H1 (cell line): ENCODE measurements around the gene TBC1D16. TPM values are rescaled to one million over a fixed set of nuclear protein-coding genes. Genes with fewer than 3 reads are reported as not detected.

Experiments
- CTCF ChIA-PET: fragments of 300-600 bp; sonication (Branson Sonifier 250); formaldehyde crosslinking; loops from one replicate; lab custom pipeline; 2021; ENCODE audit not compliant: partially characterized antibody; lab: Charles Lee
- POLR2A ChIA-PET: fragments of 300-600 bp; sonication (Branson Sonifier 250); formaldehyde crosslinking; loops from one replicate; lab custom pipeline; 2021; ENCODE audit warnings: inconsistent platforms; ENCODE audit not compliant: partially characterized antibody; lab: Charles Lee
- DNase-seq, 2 experiments: peaks; one replicate each; pipeline versions ENCODE4 v3.0.0 to v3.0.0-alpha.2; 2010 to 2022; ENCODE audit warnings: low spot score in 2 of 2, low read depth in 1 of 2, mixed read lengths in 1 of 2
- FAIRE-seq: peaks from 2 replicates; lab custom pipeline; 2011; peaks lifted over from hg19 to GRCh38; lab: Jason Lieb, UNC
- H2AFZ ChIP-seq: 2 replicates; pipeline ENCODE4 v1.8.1; 2012; ENCODE audit warnings: low read length, inconsistent platforms
- H2AK5ac ChIP-seq: 2 replicates; pipeline ENCODE4 v1.6.1; 2013; ENCODE audit warnings: low read depth, low read length
- H2BK120ac ChIP-seq: replicated peaks from 2 replicates; pipeline ENCODE3; 2013; ENCODE audit warnings: low read depth, low read length, inconsistent platforms
- H2BK12ac ChIP-seq: 2 replicates; pipeline ENCODE4 v1.6.1; 2013; ENCODE audit warnings: low read depth, low read length
- H2BK15ac ChIP-seq: 2 replicates; pipeline ENCODE4 v1.6.1; 2013; ENCODE audit warnings: low read length
- H2BK20ac ChIP-seq: 2 replicates; pipeline ENCODE4 v1.6.1; 2013; ENCODE audit warnings: low read length
- H2BK5ac ChIP-seq: 2 replicates; pipeline ENCODE4 v1.6.1; 2013; ENCODE audit warnings: low read depth, low read length
- H3K14ac ChIP-seq: 2 replicates; pipeline ENCODE4 v1.6.1; 2013; ENCODE audit warnings: inconsistent platforms; ENCODE audit not compliant: insufficient read length
- H3K18ac ChIP-seq: 2 replicates; pipeline ENCODE4 v1.6.1; 2013; ENCODE audit warnings: low read length; ENCODE audit errors: extremely low read depth
- H3K23ac ChIP-seq: 2 replicates; pipeline ENCODE4 v1.6.1; 2013; ENCODE audit warnings: inconsistent platforms; ENCODE audit not compliant: insufficient read length
- H3K23me2 ChIP-seq: 2 replicates; pipeline ENCODE4 v1.6.1; 2013; ENCODE audit warnings: low read depth, low read length
- H3K27ac ChIP-seq: 2 replicates; pipeline ENCODE4 v1.6.1; 2011; ENCODE audit warnings: low read depth, low read length, inconsistent platforms
- H3K27me3 ChIP-seq, 4 experiments: replicated peaks in 1 of 4; 1 replicate in 1 of 4; 2 replicates in 3 of 4; pipeline versions ENCODE4 v1.6.1 to v1.8.1; 2011 to 2013; ENCODE audit warnings: low read length in 3 of 4, mild to moderate bottlenecking in 3 of 4, inconsistent platforms in 2 of 4, mixed read lengths in 2 of 4, moderate library complexity in 1 of 4; ENCODE audit not compliant: control insufficient read depth in 3 of 4, insufficient read depth in 3 of 4; ENCODE audit errors: extremely low read depth in 1 of 4
- H3K36me3 ChIP-seq, 4 experiments: 2 replicates each; pipeline versions ENCODE4 v1.6.1 to v1.8.1; 2011 to 2013; ENCODE audit warnings: mild to moderate bottlenecking in 4 of 4, low read length in 3 of 4, moderate library complexity in 2 of 4, control low read depth in 1 of 4, inconsistent platforms in 1 of 4; ENCODE audit not compliant: insufficient read depth in 4 of 4, control insufficient read depth in 2 of 4
- H3K4ac ChIP-seq: replicated peaks from 2 replicates; pipeline ENCODE3; 2013; ENCODE audit warnings: low read length, low read depth, mixed read lengths, inconsistent platforms; ENCODE audit not compliant: insufficient read length
- H3K4me1 ChIP-seq, 4 experiments: replicated peaks in 1 of 4; 1 replicate in 1 of 4; 2 replicates in 3 of 4; pipeline versions ENCODE4 v1.6.1 to v1.8.1; 2011 to 2013; ENCODE audit warnings: low read length in 3 of 4, inconsistent platforms in 2 of 4, mixed read lengths in 1 of 4; ENCODE audit not compliant: insufficient read depth in 4 of 4, control insufficient read depth in 3 of 4
- H3K4me2 ChIP-seq, 2 experiments: 2 replicates each; pipeline versions ENCODE4 v1.6.1 to v1.8.1; 2011 to 2013; ENCODE audit warnings: low read depth in 2 of 2, low read length in 2 of 2, control low read depth in 1 of 2, inconsistent platforms in 1 of 2, mild to moderate bottlenecking in 1 of 2; ENCODE audit not compliant: insufficient read depth in 1 of 2
- H3K4me3 ChIP-seq, 4 experiments: fragments of 200-600, 300-600 bp in 1 of 4; sonication (generic), shearing (Covaris generic), sonication (Bioruptor Twin) in 1 of 4; 2 replicates each; pipeline versions ENCODE4 v1.5.1 to v1.8.1; 2011 to 2016; ENCODE audit warnings: low read length in 4 of 4, low read depth in 3 of 4, control low read depth in 2 of 4, inconsistent platforms in 2 of 4, mild to moderate bottlenecking in 2 of 4, mixed read lengths in 1 of 4, moderate library complexity in 1 of 4; ENCODE audit not compliant: insufficient read depth in 2 of 4; ENCODE audit errors: extremely low read depth in 1 of 4
- H3K56ac ChIP-seq: replicated peaks from 2 replicates; pipeline ENCODE3; 2013; ENCODE audit warnings: low read depth, mild to moderate bottlenecking, mixed read lengths, low read length, inconsistent platforms; ENCODE audit not compliant: insufficient read length
- H3K79me1 ChIP-seq: 2 replicates; pipeline ENCODE4 v1.6.1; 2013; ENCODE audit warnings: low read depth, low read length, control low read depth
- H3K79me2 ChIP-seq, 2 experiments: 2 replicates each; pipeline versions ENCODE4 v1.6.1 to v1.8.1; 2012 to 2013; ENCODE audit warnings: low read length in 2 of 2, mild to moderate bottlenecking in 2 of 2, inconsistent platforms in 1 of 2; ENCODE audit not compliant: insufficient read depth in 2 of 2, control insufficient read depth in 1 of 2
- H3K9ac ChIP-seq, 4 experiments: replicated peaks in 1 of 4; 1 replicate in 1 of 4; 2 replicates in 3 of 4; pipeline versions ENCODE4 v1.6.1 to v1.8.1; 2011 to 2013; ENCODE audit warnings: low read depth in 3 of 4, low read length in 3 of 4, control low read depth in 2 of 4, mild to moderate bottlenecking in 2 of 4, moderate library complexity in 2 of 4, inconsistent platforms in 1 of 4; ENCODE audit errors: extremely low read depth in 1 of 4
- H3K9me3 ChIP-seq, 2 experiments: 2 replicates each; pipeline versions ENCODE4 v1.6.1 to v1.8.1; 2012 to 2013; ENCODE audit warnings: mild to moderate bottlenecking in 2 of 2, moderate library complexity in 2 of 2, control low read depth in 1 of 2, inconsistent platforms in 1 of 2, low read depth in 1 of 2, low read length in 1 of 2, mixed read lengths in 1 of 2; ENCODE audit not compliant: insufficient read depth in 2 of 2
- H4K20me1 ChIP-seq, 2 experiments: replicated peaks in 1 of 2; 2 replicates each; pipeline versions ENCODE3 to v1.8.1; 2011 to 2013; ENCODE audit warnings: inconsistent platforms in 2 of 2, low read length in 2 of 2, mild to moderate bottlenecking in 1 of 2; ENCODE audit not compliant: insufficient read depth in 2 of 2, control insufficient read depth in 1 of 2
- H4K5ac ChIP-seq: 2 replicates; pipeline ENCODE4 v1.6.1; 2013; ENCODE audit warnings: low read length, low read depth, mixed read lengths, inconsistent platforms; ENCODE audit not compliant: insufficient read length
- H4K8ac ChIP-seq: 2 replicates; pipeline ENCODE4 v1.8.0; 2013; ENCODE audit warnings: mild to moderate bottlenecking, moderate library complexity, low read length, inconsistent platforms; ENCODE audit not compliant: insufficient read depth; ENCODE audit errors: extremely low read depth
- H4K91ac ChIP-seq: replicated peaks from 2 replicates; pipeline ENCODE3; 2013; ENCODE audit warnings: low read length, mixed read lengths, inconsistent platforms; ENCODE audit not compliant: insufficient read length
- ASH2L ChIP-seq: fragments of 200-600, 300-600 bp; sonication (generic); IDR thresholded peaks from one replicate; pipeline ENCODE4 v1.7.1; 2017; ENCODE audit warnings: low read length
- BACH1 ChIP-seq: IDR thresholded peaks from 2 replicates; pipeline ENCODE4 v1.6.1; 2012; ENCODE audit warnings: low read length, improper control_type of control experiment
- BRCA1 ChIP-seq: IDR thresholded peaks from 2 replicates; pipeline ENCODE4 v1.6.1; 2012; ENCODE audit warnings: low read depth, low read length, improper control_type of control experiment
- GTF2F1 ChIP-seq: IDR thresholded peaks from 2 replicates; pipeline ENCODE4 v1.6.1; 2012; ENCODE audit warnings: low read depth, low read length, improper control_type of control experiment, borderline replicate concordance
- MAX ChIP-seq: IDR thresholded peaks from 2 replicates; pipeline ENCODE4 v1.6.1; 2012; ENCODE audit warnings: inconsistent platforms
- SIX5 ChIP-seq: IDR thresholded peaks from 2 replicates; pipeline ENCODE4 v1.6.1; 2011; ENCODE audit warnings: mild to moderate bottlenecking, low read depth, low read length
- SP4 ChIP-seq: IDR thresholded peaks from 2 replicates; pipeline ENCODE4 v1.6.1; 2012; ENCODE audit warnings: low read length, inconsistent platforms
- WGBS, 2 experiments: shearing (Covaris generic) in 1 of 2; methylation state at CpG; one replicate each; pipeline versions ENCODE4 v1.1.6 to v1.1.7; 2013 to 2015; ENCODE audit warnings: low lambda C conversion rate in 2 of 2, mixed read lengths in 2 of 2, inconsistent platforms in 1 of 2, low coverage in 1 of 2, missing lambda C conversion rate in 1 of 2; ENCODE audit not compliant: insufficient replicate concordance in 2 of 2, insufficient coverage in 1 of 2, insufficient read length in 1 of 2; ENCODE audit errors: extremely low coverage in 1 of 2, missing lambda C conversion rate in 1 of 2; 5-methylcytosine and 5-hydroxymethylcytosine counted together
- polyA plus RNA-seq, 7 experiments: library from polyadenylated mRNA; depleted of rRNA in 3 of 7; stranded (reverse) in 5 of 7; unstranded in 2 of 7; fragments of >200 nt in 5 of 7; fragments of 200-250 nt in 2 of 7; gene quantifications; 1 replicate in 5 of 7; 2 replicates in 1 of 7; 4 replicates in 1 of 7; pipeline versions ENCODE4 v1.2.1 to v1.2.3, GENCODE V29; 2011 to 2013; ENCODE audit warnings: missing spikeins in 2 of 7, mixed read lengths in 2 of 7
- total RNA-seq: library from RNA; stranded (reverse); fragmentation: NEBNext Ultra II Directional; extraction: Animal tissue kit (Norgen Biotek cat#: 25700); gene quantifications from 2 replicates; pipeline ENCODE4 v1.2.1, GENCODE V29; 2021
- TF ChIP-seq, protein P1 (sequence below), 3 experiments: IDR thresholded peaks; 1 replicate in 2 of 3; 2 replicates in 1 of 3; pipeline versions ENCODE4 v1.5.1 to v1.6.1; 2011; ENCODE audit warnings: low read length in 3 of 3, mild to moderate bottlenecking in 3 of 3, inconsistent platforms in 2 of 3, low read depth in 1 of 3, moderate library complexity in 1 of 3; ENCODE audit not compliant: insufficient read depth in 1 of 3; ENCODE audit errors: control extremely low read depth in 1 of 3
- TF ChIP-seq, protein P2 (sequence below): IDR thresholded peaks from 2 replicates; pipeline ENCODE4 v1.6.1; 2012; ENCODE audit warnings: inconsistent platforms

The TBC1D16 gene
- total and polyA plus RNA-seq, 2 of the 8 experiments (the other 6 are each of a cell fraction or from before 2014, with no cell fraction given), result 21.1 to 109 TPM

DNA sequence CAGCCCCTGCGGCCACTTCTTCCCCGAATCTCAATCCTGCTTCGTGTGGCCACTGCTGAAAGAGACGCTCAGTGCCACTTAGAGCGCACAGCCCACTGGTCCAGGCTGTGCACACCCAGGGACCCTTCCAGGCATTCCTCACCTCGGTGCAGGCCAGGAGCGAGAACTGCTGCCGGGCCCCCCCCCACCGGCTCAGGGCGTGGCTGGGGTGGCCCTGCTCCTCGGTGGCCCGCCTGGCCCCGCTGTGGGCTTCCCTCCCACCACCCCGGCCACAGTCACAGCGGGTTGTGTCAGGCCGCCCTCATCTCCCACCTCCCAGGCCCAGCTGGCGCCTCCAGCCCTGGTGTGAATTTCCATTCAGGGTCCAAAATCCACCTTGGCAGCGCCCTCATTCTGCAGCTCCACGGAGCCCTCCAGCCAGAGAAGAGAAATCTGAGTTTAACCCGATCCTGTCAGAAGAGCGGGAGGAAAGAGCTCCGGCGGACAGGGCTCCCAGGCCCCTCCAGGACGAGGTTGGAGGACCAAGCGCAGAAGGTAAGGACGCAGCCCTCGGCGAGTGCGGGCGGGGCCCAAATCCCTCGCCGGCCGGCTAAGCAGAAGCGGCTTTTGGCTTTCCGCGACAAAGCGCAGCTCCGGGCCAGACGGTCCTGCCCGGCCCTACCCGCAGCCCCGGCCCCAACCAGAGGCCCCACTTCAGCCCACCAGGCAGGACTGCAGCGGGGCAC is 12.0 kb downstream of the TBC1D16 start:
- Histone ChIP-seq H4K20me1 (peaks cover 21 to 34% of the 10 kb centered on the region in 2 experiments), H2AFZ (no peak overlapping the region), H2BK15ac (no peak overlapping the region), H3K27ac (no peak overlapping the region), H3K4ac (no peak overlapping the region), H4K5ac (no peak overlapping the region), H3K14ac (no peak overlapping the region), H3K9ac (no peak overlapping the region), H2BK120ac (no peak overlapping the region), H3K79me1 (peaks cover 19% of the 10 kb centered on the region), H3K4me2 (peak overlapping the region in 1 of 2 experiments; percentile 36; a peak in 1 of 4 replicates), H2BK20ac (no peak overlapping the region), H3K4me1 (peaks cover 0 to 5% (median 0%) of the 10 kb centered on the region in 4 experiments; a peak in 5 of 7 replicates), H3K18ac (no peak overlapping the region; the same call in 1 of the 2 replicates), H3K9me3 (no peaks in the 10 kb centered on the region), H3K4me3 (no peak overlapping the region), H3K36me3 (no peaks in the 10 kb centered on the region; a peak in 1 of 8 replicates), H3K56ac (peak overlapping the region; percentile 1), H4K8ac (no peak overlapping the region), H3K27me3 (no peaks in the 10 kb centered on the region; a peak in 1 of 7 replicates), H3K23ac (no peak overlapping the region), H2BK5ac (peak overlapping the region; percentile 84; the same call in 1 of the 2 replicates), H4K91ac (no peak overlapping the region), H2AK5ac (no peak overlapping the region; the same call in 1 of the 2 replicates), H2BK12ac (0 out of 2 replicates have a peak overlapping the region, but pooled peaks have one; percentile 20), H3K23me2 (peaks cover 14% of the 10 kb centered on the region), H3K79me2 (peaks cover 14 to 77% of the 10 kb centered on the region in 2 experiments)
- FAIRE-seq (no peak), DNase-seq (no peak)
- CTCF ChIA-PET, result interaction anchor here (2.3 to 3.9 kb wide), 2 partner anchors 15 to 18 kb away, joined by 11 to 18 read pairs; no protein-coding TSS in a partner anchor
- POLR2A ChIA-PET, result interaction anchor here (1.0 to 4.7 kb wide), 3 partner anchors 11 to 25 kb away, joined by 3 to 34 read pairs (median 24); no protein-coding TSS in a partner anchor
- WGBS, 2 experiments, result 78% methylated on average over 31 of the region's 43 CpGs; no CpG with 5 or more reads in 1 of the 2 experiments
- TF ChIP-seq, protein P1, sequence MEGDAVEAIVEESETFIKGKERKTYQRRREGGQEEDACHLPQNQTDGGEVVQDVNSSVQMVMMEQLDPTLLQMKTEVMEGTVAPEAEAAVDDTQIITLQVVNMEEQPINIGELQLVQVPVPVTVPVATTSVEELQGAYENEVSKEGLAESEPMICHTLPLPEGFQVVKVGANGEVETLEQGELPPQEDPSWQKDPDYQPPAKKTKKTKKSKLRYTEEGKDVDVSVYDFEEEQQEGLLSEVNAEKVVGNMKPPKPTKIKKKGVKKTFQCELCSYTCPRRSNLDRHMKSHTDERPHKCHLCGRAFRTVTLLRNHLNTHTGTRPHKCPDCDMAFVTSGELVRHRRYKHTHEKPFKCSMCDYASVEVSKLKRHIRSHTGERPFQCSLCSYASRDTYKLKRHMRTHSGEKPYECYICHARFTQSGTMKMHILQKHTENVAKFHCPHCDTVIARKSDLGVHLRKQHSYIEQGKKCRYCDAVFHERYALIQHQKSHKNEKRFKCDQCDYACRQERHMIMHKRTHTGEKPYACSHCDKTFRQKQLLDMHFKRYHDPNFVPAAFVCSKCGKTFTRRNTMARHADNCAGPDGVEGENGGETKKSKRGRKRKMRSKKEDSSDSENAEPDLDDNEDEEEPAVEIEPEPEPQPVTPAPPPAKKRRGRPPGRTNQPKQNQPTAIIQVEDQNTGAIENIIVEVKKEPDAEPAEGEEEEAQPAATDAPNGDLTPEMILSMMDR (IDR thresholded peaks at IDR 0.05; ENCODE audit: control extremely low read depth in 1 of 3, insufficient read depth in 1 of 3, low read depth in 1 of 3, low read length in 3 of 3), result no peak
- no peak for TF ChIP-seq BACH1
- no peak for TF ChIP-seq SP4
- TF ChIP-seq BRCA1, result no peak
- TF ChIP-seq MAX, result no peak
- TF ChIP-seq, protein P2, sequence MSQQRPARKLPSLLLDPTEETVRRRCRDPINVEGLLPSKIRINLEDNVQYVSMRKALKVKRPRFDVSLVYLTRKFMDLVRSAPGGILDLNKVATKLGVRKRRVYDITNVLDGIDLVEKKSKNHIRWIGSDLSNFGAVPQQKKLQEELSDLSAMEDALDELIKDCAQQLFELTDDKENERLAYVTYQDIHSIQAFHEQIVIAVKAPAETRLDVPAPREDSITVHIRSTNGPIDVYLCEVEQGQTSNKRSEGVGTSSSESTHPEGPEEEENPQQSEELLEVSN, result no peak
- TF ChIP-seq SIX5, result no peak
- no peak for TF ChIP-seq ASH2L
- TF ChIP-seq GTF2F1, result no peak
